Stimulated activated CD4-positive, alpha-beta T cell treated with anti-CD3 and anti-CD28 coated beads, Interleukin-15, amount 100 ng/mL, for 24 hours (primary cell): Measurements from ENCODE around the gene ESPN.
"Not testable (repeated sequence)": the region's sequence is repeated elsewhere in the genome, so short reads cannot be mapped to it uniquely, and the experiment has no call there.

ENCODE experiments used
- DNase-seq: peaks from one replicate; pipeline ENCODE4 v3.0.0-alpha.2; 2020

ESPN gene

GRCh38 chr1:6424619-6425593 is at the start of gene ESPN:
Gene ESPN (plus strand): TSS chr1:6424776. CDS start chr1:6424956, 180 bp downstream.
- no peak for DNase-seq

GRCh38 chr1:6378096-6378746 is 46.4 kb upstream of the ESPN start:
- peak; percentile 15 for DNase-seq

- no peak for DNase-seq
Measured at GRCh38 chr1:6380037-6380436, 44.5 kb upstream of the ESPN start.

- no peak for DNase-seq
Measured at GRCh38 chr1:6384135-6384534, 40.4 kb upstream of the ESPN start.

GRCh38 chr1:6384962-6385361 is 39.6 kb upstream of the ESPN start:
- DNase-seq, result no peak

- DNase-seq, result no peak
Measured at GRCh38 chr1:6385488-6386191, 38.9 kb upstream of the ESPN start.

GRCh38 chr1:6386371-6386949 is 38.1 kb upstream of the ESPN start:
- no peak for DNase-seq

- no peak for DNase-seq
Measured at GRCh38 chr1:6389971-6390370, 34.6 kb upstream of the ESPN start.

- DNase-seq, result peak; percentile 29
Measured at GRCh38 chr1:6391951-6392808, 32.4 kb upstream of the ESPN start.

- no peak for DNase-seq
Measured at GRCh38 chr1:6392809-6393399, 31.7 kb upstream of the ESPN start.

GRCh38 chr1:6393400-6394187 is 31.0 kb upstream of the ESPN start, which contains the start of gene ACOT7:
Gene ACOT7 (minus strand): TSS chr1:6393767. CDS start chr1:6393399, 368 bp downstream.
- DNase-seq, result peak; percentile 94

GRCh38 chr1:6395130-6395529 is 29.4 kb upstream of the ESPN start:
- not testable (repeated sequence) for DNase-seq

- DNase-seq, result not testable (repeated sequence)
Measured at GRCh38 chr1:6395781-6396244, 28.8 kb upstream of the ESPN start.

GRCh38 chr1:6396998-6397397 is 27.6 kb upstream of the ESPN start:
- DNase-seq, result no peak

- DNase-seq, result no peak
Measured at GRCh38 chr1:6397844-6398441, 26.6 kb upstream of the ESPN start.

GRCh38 chr1:6399294-6399693 is 25.3 kb upstream of the ESPN start:
- no peak for DNase-seq

GRCh38 chr1:6401673-6402072 is 22.9 kb upstream of the ESPN start:
- DNase-seq, result no peak

- DNase-seq, result no peak
Measured at GRCh38 chr1:6408023-6408422, 16.6 kb upstream of the ESPN start.

GRCh38 chr1:6409053-6409452 is 15.5 kb upstream of the ESPN start:
- no peak for DNase-seq

GRCh38 chr1:6409733-6410132 is 14.8 kb upstream of the ESPN start:
- DNase-seq, result no peak
